NOMO-1 treated with DMSO at 0.1 percent for 48 hours (cell line): ENCODE data around the gene LHB.

Source experiments
- DNase-seq: peaks from one replicate; lab custom pipeline; 2025; ENCODE audit not compliant: unreplicated experiment; lab: John Stamatoyannopoulos, UW

LHB gene

GRCh38 chr19:49014123-49014869 is 2.6 kb downstream of the LHB start:
- no peak for DNase-seq

- no peak for DNase-seq
Observed at GRCh38 chr19:49011194-49011593, 5.7 kb downstream of the LHB start.

- no peak for DNase-seq
Observed at GRCh38 chr19:49010453-49010852, 6.4 kb downstream of the LHB start.

- DNase-seq: no peak
Observed at GRCh38 chr19:49009828-49010227, 7.1 kb downstream of the LHB start.

- no peak for DNase-seq
Observed at GRCh38 chr19:49006905-49007304, 10.0 kb downstream of the LHB start.

GRCh38 chr19:49004964-49005614 is 11.8 kb downstream of the LHB start:
- DNase-seq: no peak

- no peak for DNase-seq
Observed at GRCh38 chr19:49004133-49004532, 12.8 kb downstream of the LHB start.

GRCh38 chr19:48999481-49000325 is 17.2 kb downstream of the LHB start:
- DNase-seq: peak; percentile 44

GRCh38 chr19:48997972-48998371 is 18.9 kb downstream of the LHB start:
- peak; percentile 36 for DNase-seq

GRCh38 chr19:48994035-48994386 is 22.9 kb downstream of the LHB start:
- DNase-seq: no peak

- peak; percentile 99 for DNase-seq
Observed at GRCh38 chr19:48993175-48994034, 23.5 kb downstream of the LHB start, which contains the start of the genes GYS1 and RUVBL2. Gene GYS1, minus strand, starts transcription at chr19:48993309. Its CDS starts 197 bp downstream, at chr19:48993112. Gene RUVBL2, plus strand, starts transcription at chr19:48993887. Its CDS starts 25 bp downstream, at chr19:48993912.

GRCh38 chr19:48992581-48993174 is 24.2 kb downstream of the LHB start:
- peak; percentile 28 for DNase-seq

GRCh38 chr19:48991873-48992580 is 24.9 kb downstream of the LHB start:
- DNase-seq: no peak

GRCh38 chr19:48991011-48991609 is 25.8 kb downstream of the LHB start:
- no peak for DNase-seq

- no peak for DNase-seq
Observed at GRCh38 chr19:48990400-48990799, 26.5 kb downstream of the LHB start.

- no peak for DNase-seq
Observed at GRCh38 chr19:48989701-48990291, 27.1 kb downstream of the LHB start.

- no peak for DNase-seq
Observed at GRCh38 chr19:48988860-48989259, 28.0 kb downstream of the LHB start.

GRCh38 chr19:48988286-48988685 is 28.6 kb downstream of the LHB start:
- no peak for DNase-seq

GRCh38 chr19:48987323-48987722 is 29.6 kb downstream of the LHB start:
- DNase-seq: no peak
